AG09319 (cell line): ENCODE data around the gene C19orf33.

Experiments
- DNase-seq: peaks from one replicate; pipeline ENCODE4 v3.0.0-alpha.2; 2010; ENCODE audit warnings: low read depth; ENCODE audit errors: extremely low read depth
- CTCF ChIP-seq: IDR thresholded peaks from 2 replicates; pipeline ENCODE4 v1.5.1; 2011; ENCODE audit warnings: low read depth, mild to moderate bottlenecking, inconsistent platforms, low read length, moderate library complexity

C19orf33 gene

GRCh38 chr19:38281811-38282566 lies 22.1 kb upstream of the C19orf33 start:
- TF ChIP-seq CTCF, result no peak
- DNase-seq, result no peak

- TF ChIP-seq CTCF, result no peak
- no peak for DNase-seq
Observed at GRCh38 chr19:38283271-38283670, 20.8 kb upstream of the C19orf33 start.

GRCh38 chr19:38284422-38284821 lies 19.6 kb upstream of the C19orf33 start:
- no peak for TF ChIP-seq CTCF
- DNase-seq, result no peak

GRCh38 chr19:38285567-38285966 lies 18.5 kb upstream of the C19orf33 start:
- DNase-seq, result no peak
- no peak for TF ChIP-seq CTCF

- DNase-seq, result no peak
- TF ChIP-seq CTCF, result no peak
Observed at GRCh38 chr19:38287604-38288003, 16.4 kb upstream of the C19orf33 start.

GRCh38 chr19:38288123-38288855 lies 15.8 kb upstream of the C19orf33 start:
- DNase-seq, result no peak
- TF ChIP-seq CTCF, result no peak

GRCh38 chr19:38289955-38290354 lies 14.1 kb upstream of the C19orf33 start:
- DNase-seq, result no peak

More at GRCh38 chr19:38289955-38290354, 14.1 kb upstream of the C19orf33 start:
- TF ChIP-seq CTCF, result no peak
